Fibroblast of lung (primary cell): Measurements from ENCODE around the gene ITPR1.

ENCODE experiments used
- EZH2 ChIP-seq: IDR thresholded peaks from 2 replicates; pipeline ENCODE4 v1.5.1; 2012; ENCODE audit warnings: low read length, control low read depth, mild to moderate bottlenecking; ENCODE audit errors: missing control alignments
- TF ChIP-seq, protein P1 (sequence below), 2 donors: IDR thresholded peaks in 1 of 2; conservative IDR thresholded peaks in 1 of 2; 1 replicate in 1 of 2; 2 replicates in 1 of 2; pipeline ENCODE4 v1.5.1; 2011 to 2012; ENCODE audit warnings: low read length in 2 of 2, control low read depth in 1 of 2, inconsistent platforms in 1 of 2, low read depth in 1 of 2, mild to moderate bottlenecking in 1 of 2

GRCh38 chr3:4772171-4772804 lies 279.1 kb downstream of the ITPR1 start:
- no peak for TF ChIP-seq EZH2
- TF ChIP-seq, protein P1, sequence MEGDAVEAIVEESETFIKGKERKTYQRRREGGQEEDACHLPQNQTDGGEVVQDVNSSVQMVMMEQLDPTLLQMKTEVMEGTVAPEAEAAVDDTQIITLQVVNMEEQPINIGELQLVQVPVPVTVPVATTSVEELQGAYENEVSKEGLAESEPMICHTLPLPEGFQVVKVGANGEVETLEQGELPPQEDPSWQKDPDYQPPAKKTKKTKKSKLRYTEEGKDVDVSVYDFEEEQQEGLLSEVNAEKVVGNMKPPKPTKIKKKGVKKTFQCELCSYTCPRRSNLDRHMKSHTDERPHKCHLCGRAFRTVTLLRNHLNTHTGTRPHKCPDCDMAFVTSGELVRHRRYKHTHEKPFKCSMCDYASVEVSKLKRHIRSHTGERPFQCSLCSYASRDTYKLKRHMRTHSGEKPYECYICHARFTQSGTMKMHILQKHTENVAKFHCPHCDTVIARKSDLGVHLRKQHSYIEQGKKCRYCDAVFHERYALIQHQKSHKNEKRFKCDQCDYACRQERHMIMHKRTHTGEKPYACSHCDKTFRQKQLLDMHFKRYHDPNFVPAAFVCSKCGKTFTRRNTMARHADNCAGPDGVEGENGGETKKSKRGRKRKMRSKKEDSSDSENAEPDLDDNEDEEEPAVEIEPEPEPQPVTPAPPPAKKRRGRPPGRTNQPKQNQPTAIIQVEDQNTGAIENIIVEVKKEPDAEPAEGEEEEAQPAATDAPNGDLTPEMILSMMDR (conservative IDR thresholded peaks at IDR 0.05 in 1 of 2, IDR thresholded peaks at IDR 0.05 in 1 of 2; ENCODE audit: low read depth in 1 of 2, low read length in 2 of 2): no peak
